ENCODE data around the gene HPSE2.

- TF ChIP-seq CTCF (conservative IDR thresholded peaks at IDR 0.05) (no peak), EZH2 (IDR thresholded peaks at IDR 0.05; ENCODE audit: low read depth) (no peak)
Measured at GRCh38 chr10:98815039-98815885, 420.4 kb downstream of the HPSE2 start.

Data from PC-9 (cell line).